CD4-positive, alpha-beta T cell treated with Interleukin-2 at 100 ng/mL for 4 hours (primary cell): Measurements from ENCODE around the gene PODN.

ENCODE experiments used
- DNase-seq: peaks from one replicate; pipeline ENCODE4 v3.0.0-alpha.2; 2020; ENCODE audit warnings: low spot score

The PODN gene

DNA sequence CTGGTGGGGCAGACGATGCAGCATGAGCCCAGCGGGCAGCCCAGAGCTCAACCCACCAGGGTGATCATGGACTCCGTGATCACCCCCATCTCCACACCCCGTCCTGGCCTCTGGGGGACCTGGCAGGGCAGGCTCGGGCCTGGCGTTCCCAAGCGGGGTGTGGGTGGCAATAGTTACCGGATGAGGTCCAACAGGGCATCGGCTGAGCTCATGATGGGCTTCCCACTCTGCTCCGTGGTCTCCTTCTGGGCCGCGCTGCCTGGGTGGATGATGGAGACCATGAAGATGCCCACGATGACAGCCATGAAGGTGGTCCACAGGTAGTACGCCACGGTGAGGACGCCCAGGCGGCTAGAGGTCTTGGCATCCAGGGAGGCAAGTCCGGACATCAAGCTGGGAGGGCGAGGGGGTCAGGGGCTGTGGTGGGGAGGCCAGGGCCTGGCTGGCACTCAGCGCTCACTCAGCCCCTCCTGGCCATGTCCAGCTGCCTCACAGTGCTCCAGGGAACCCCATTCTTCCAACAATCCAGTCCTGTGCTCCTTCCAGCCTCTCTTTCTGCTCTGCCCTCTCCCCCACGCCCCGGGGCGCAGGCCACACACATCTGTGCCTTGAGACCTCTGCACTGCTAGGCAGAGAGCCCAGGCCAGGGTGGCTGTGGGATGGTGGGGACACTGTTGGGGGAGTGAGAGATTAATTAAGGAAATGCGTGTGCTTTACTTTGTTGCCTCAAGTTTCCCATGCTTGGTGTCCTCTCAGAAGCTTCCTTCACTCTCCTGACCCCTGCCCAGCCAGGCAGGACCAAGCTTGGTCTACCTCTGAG is 52.8 kb downstream of the PODN start:
- DNase-seq = no peak

DNA sequence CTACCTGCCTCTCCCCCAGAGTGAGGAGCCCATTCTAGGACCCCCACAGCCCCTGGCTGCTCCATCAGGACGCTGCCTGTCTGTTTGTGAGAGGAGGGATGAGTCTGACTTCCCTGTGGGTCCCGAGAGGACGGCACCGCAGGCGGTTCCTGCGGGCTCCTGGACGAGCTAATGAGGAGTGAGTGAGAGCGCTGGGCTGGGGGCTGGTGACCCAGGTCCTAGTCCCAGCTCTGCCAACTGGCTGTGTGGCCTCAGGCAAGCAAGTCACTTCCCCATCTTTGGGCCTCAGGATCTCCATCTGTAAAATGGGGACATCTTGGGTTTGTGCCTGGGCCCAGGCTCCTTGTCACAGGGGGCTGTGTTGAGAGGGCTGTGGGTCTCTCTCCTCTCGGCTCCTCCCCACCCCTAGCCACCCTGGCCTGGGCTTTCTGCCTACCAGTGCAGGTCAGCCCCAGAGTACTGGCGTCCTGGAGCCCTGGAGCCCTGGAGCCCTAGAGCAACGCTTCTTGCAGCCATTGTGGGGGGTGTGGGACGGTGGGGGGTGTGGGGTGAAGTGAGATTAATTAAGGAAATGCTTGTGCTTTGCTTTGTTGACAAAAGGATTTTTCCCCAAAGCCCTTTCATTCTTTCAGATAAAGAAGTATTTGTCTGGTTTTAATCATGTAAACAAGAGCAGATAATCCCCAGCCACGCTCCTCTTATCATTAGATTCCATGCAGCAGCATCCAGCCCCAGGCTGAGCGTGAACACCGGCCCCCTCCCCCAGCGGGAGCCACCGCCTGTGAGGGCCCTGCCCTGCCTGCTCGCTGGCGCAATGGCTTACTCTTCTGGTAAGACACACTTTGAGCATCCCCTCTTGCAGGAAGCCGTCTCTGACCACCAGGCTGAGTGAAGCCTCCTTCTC is 53.6 kb downstream of the PODN start:
- DNase-seq = no peak

DNA sequence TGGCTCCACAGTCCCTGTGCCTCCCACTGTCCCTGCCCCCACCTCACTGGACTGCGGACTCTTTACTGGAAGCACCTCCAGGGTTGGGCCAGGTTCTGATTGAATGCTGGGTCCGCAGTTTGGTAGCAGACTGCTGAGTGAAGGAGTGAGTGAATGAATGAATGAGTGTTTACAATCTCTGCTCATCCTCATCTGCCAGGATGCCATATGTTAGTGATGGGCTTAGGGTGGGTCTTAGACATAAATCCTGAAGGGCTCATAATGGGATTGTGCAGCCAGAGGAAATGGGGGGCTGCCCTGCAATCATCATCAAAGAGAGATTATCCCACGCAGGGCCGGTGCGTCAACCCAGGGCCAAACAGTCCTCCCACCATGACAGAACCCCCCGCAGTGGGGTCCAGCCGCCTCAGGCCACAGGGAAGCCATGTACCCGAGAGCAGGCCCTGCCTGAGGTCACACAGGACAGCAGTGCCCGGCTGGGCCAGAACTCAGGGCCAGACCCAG is 54.3 kb downstream of the PODN start:
- DNase-seq = no peak

DNA sequence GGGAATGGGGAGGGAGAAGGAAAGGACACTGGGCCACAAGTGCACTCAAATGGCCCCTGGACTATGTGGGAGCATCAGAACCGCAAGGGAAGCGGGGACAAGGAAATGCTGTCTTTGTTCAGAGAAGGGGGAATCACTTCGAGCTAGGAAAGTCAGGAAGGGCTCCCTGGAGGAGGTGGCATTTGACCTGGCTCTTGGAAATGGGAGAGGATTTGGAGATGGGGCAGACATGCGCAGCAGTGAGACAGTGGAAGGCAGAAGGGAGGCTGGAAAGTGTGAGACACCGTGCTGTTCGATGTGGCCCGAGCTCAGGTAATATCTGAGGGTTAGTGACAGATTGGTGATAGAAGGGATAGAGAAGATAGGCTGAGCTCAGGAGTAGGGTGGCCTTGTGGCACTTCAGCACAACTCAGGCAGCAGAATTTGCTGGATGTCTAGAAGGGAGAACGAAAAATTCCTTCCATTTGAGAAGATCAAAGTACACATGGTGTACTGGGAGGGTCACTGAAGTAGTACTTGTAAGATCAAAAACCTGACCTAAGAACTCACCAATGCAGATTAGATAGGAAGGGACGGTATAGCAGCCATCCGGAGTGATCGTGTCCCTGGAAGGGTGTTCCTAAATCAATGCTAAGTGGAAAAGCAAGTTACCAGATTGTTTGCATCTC is 55.1 kb downstream of the PODN start:
- DNase-seq = no peak

DNA sequence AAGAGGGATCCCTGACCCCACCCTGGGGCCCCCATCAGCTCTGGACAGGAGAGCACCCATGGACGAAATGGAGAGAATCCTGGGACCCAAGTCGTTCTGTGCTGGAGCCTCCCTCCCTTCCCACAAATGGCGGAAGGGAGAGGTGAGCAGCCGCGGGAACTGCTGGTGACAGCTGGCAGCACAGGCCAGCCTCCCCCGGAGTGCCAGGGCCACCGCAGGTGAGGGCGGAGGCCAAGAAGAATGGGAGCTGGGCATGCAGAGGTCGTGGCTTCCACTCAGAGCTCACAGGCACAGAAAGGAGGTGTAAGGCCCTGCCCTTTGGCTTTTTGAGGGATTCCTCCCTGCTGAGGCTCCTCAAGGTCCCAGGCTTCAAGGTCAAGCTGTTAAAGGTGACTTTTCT is 55.8 kb downstream of the PODN start:
- no peak for DNase-seq

DNA sequence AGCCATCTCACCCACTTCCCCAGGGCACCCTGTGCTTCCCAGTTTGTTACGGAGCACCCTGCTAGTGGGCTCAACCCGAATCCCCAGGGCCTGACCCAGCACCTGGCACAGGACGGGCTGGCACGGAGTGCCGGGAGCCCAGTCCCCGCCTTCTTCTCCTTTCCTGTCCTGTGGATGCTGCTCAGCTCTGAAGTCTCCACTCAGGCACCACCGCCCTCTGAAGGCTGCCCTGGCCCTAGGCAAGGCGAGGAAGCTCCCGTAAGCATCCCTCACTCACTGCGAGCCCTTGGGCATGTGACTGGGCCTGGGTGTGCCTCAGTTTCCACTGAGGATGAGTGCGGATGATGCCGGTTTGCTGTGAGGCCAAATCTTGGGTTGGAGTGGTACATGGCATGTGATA is 58.6 kb downstream of the PODN start:
- no peak for DNase-seq

DNA sequence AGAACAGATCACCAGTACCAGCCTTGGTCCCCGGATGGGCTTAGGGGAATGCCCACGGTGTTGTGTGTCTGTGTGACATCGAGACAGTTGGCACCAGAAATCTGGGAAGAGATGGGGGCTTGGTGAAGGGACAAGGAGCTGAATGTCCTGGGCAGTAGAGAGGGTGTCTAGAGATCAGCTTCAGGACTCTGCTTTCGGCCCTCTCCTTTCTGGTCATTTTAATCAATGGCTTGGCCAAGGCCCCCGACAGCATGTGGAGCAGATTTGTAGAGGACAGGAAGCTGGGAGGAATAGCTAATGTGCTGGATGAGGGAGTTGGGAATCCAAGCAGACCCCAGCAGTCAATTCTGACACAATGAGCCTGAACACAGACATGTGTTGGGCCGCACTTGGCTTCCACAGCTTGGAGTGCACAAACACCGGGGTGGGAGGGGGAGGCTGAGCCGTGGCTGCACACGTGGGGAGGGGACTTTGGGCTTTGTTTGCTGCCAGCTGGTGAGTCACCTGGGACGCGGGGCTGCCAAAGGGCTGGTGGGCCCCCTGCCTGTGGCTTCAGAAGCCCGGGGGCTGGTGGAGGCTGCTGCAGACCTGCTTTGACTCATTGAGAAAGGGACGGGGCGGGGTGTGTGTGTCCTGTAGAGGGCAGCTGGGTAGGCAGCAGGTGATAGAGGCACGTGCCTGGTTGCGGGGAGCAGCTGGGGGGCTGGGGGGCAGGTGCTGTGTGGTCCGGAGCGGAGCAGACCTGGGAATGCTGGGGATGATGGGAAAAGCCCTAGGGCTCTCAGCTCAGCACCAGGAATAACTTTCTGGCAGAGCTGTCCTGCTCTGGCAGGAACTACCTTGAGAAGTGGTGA is 59.5 kb downstream of the PODN start:
- DNase-seq = no peak

DNA sequence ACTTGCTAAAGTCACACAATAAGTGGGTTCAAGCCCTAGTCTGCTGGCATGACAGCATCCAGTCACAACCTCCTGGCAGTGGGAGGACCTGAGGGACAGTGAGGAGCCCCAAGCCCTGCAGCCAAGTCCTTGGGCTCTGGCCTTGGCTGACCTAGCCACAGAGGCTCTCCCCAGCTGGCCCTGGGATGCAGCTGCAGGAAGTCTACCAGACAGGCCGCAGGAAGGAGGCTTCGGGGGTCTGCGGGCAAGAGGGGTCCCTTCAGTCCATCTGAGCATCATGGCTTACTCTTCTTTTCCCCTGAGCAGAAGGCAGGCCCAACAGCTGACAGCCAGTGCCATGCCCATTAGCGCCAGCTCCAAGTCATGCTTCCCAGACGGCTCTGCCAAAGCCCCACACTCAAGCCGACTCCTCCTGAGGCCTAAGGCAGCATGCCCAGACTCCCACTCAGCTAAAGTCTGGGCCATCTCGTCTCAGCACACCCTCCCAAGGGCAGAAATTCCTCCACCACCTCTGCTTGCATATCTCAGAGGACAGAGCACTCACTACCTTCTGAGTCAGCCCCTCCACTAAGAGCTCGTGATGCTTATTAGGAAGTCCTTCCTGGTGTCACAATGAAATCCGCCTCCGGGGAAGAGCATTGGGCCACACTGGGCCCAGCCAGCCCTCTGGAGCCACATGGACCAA is 60.3 kb downstream of the PODN start:
- DNase-seq = no peak

DNA sequence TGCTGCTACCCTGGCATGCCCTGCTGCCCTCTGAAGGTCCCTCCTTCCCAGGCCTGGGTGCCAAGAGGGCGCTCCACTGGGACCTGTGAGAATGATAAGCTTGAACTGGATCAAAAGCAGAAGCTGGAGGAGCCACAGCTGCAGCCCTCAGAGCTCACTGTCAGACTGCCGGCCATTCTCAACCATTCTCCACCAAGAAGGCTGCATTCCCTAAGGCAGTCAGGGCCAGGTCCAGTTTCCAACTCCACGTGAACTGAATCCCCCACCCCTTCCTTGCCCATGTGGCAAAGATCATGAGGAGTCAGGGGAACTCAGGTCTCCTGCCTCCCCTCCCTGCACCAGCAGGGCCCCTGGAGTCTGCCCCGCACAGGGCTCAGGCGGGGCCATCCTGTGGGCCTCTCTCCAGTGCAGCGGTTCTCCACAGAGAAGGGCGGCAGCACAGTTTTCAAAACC is 61.0 kb downstream of the PODN start:
- no peak for DNase-seq

DNA sequence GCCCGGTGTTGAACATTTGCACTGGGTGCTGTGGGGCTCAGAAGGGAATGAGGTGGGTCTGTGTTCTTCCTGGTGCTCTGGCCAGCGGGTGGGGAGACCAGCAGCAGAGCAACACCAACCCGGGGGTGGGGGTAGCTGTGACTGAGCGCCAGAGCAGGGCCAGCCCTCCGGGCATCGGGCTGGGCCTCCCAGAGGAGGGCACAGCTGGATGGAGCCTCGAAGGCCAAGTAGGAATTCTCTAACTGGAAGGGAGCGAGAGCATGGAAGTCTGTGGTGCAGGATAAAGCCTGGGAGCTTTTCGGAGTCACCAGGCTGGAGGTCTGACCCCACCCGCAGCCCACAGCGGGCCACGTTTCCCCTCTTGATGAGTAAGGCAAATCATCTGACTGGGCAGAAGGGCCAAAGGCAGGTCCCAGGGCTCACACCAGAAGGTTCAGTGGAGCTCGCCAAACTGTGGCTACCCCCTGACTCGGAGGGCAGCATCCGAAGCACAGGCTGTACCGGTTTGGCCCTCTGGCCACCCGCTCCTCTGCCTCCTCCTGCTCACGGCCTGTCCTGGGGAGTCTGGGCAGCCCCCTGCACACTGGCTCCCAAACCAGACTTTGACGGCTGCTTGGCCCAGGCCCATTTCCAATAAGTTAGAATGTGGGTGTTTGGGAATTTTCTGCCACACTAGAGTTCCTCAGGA is 61.6 kb downstream of the PODN start:
- no peak for DNase-seq

DNA sequence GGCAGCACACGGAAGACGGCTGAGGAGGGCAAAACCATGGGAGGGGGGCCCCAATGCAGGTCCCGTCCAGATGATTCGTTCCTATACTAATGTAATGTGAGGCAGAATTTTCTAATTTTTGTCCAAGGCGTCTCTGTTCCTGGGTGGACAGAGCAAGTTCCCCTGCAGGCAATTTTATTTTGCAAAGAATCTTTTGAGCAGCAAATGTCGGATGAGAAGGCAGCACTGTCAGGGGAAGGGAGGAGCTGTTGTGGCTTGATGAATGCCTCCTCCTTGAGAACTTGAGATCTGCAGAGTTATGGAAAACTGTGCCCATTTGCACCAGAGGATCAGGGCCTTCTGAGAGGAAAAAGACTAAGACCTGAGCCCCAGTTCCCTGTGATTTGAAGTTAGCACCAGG is 63.1 kb downstream of the PODN start:
- DNase-seq = no peak

DNA sequence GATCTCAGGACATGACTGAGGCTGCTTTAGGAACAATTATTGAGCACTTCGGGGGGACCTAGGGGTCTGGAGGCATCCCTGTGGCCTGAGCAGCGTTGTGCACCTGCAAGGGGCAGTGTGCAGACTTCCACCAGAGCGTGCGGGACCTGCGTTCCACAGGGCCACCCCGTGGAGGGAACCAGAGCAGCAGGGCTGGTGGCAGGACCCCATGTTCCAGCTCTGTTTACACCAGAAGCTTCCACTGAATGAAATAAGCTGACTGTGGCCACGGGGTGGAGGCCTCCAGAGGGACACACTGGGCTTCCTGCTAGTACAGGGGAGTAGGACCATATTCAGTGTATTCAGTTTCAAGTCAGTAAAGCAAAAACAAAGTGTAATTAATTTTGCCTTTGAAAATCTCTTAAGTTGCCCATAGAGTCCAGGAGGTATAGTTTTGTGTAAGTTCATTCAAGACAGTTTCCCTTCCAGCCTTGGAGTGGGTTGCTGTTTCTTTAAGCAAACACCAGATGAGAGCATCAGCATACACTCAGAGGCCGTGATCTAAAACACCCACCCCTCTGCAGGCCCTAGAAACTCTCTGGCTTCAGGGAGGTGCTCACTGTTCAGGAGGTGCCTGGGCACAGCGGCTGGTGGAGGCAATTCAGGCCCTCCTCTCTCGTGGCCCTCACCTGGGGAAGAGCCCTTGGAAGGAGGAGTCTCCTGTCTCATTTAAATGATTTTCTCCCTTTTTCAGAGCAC is 63.8 kb downstream of the PODN start:
- no peak for DNase-seq

DNA sequence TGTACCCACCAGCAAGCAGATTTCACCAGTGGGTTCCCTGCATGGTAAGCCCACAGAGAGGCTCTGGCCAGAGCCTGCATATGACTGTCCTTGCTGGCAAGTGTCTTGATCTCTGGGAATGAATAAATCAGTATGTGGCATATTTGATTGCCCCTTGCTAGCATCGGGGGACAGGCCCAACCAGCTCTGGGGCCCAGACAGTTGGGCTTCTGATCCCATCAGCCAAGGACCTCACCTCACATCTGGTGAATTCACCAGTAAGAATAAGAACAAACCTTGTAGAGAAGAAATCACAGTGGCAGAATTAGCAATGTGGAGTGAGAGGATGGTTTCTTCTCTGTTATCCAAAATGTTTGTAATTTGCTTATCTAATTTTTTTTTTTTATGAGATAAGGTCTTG is 64.5 kb downstream of the PODN start:
- DNase-seq = no peak

DNA sequence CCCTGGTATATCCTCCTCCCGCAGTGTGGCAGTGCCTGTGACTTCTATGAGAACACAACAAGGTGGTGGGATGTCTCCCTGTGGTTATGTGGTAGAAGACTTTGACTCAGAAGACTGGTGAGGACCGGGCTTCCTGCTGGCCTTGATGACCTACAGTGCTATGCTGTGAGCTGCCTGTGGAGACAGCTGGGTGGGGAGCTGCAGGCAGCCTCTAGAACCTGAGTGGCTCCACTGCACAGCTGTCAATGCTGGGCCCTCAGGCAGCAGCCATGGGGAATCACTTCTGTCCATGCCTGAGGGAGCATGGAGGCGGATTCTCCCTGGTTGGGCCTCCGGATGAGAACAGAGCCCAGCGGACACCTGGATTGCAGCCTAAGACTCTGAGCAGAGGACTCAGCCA is 65.5 kb downstream of the PODN start:
- peak; percentile 37 for DNase-seq

DNA sequence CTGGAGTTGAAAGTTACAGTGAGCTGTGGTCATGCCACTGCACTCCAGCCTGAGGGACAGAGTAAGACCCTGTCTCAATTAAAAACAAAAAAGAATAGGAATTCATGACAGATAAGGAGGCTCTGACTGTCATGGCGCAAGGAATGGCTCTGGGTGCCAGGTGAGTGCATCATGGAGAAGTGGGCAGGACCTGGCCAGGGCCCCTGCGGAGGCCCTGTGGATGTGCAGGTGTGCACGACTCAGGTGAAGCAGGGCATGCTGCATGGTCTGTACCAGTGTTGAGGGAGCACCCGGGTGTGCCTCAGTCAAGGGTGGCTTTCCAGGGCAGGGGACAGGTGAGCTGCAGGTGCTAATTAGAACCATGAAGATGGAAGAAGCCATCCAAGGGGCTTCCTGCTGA is 66.4 kb downstream of the PODN start:
- DNase-seq = no peak

DNA sequence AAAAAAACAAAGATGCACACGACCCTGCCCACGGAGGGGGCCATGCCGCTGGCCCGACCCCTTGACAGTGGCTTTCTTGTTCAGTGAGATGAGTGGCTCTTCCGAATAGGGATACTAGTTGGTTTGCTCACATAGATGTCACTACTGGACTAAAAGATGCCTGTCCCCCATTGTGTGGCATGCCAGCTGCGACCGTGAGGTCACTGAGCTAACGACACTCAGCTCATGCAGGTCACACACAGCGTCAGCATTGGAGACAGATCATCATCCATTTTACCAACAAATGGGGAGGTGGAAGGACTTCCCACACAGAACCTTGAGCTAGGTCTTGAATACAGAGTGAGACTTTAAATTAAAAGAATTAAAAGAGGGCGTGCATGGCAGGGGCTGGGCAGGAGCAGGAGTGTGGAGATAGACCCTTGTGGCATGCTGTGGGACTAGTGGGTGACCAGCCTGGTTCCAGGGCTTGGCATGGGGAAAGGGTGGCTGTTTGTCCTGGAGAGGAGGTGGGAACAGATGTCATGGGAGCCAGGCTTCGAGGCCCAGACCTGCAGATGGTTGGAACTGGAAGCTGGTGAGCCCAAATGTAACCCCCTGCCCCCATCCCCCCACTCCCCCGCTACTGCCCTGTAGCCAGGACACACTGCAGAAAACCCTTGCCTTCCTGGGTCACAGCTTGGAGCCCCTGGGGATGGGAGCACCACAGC is 68.0 kb downstream of the PODN start:
- no peak for DNase-seq

DNA sequence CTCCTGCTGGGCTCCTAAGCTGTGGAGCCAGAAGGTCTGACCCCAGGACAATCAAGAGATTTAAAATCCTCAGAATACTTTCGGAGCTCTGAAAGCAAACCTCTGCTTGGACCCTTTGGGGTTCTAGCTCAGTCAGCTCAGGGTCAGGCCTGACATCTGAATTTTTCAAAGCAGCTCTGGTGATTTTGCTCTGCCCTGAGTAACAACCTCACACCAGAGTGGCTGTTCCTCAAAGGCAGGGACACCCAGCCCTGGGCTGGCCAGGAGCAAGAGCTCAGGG is 68.5 kb downstream of the PODN start:
- DNase-seq = no peak

DNA sequence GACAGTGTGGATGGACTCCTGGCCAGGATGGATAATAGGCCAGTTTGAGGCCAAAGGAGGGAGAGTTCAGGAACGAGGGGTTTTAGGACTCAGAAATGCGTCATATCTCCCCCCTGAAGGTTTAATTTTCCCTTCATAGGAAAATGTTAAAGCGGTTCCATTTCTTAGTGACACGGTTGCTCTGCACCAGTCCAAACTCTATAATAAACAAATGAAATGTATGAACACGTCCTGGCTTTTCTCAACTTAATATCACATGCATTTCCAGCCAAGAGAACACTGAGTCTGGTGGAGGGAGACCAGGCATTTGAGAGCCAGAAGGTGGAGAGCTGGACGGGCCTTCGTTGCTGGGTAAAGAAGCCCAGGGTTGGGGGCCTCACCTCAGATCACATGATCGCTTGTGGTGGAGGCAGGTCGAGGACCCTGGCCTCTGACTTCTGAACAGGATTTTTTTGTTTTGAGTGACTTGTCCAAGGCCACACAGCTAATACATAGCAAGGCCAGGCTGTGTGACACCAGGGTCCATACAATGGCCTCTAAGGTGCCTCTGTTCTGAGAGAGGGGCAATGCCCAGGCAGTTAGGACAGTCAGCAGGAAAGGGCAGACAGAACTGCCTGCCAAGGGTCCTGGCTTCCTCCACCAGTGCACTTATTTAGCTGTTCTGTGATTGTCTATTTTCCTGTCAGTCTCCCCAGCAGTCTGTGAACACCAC is 69.0 kb downstream of the PODN start:
- DNase-seq = no peak

DNA sequence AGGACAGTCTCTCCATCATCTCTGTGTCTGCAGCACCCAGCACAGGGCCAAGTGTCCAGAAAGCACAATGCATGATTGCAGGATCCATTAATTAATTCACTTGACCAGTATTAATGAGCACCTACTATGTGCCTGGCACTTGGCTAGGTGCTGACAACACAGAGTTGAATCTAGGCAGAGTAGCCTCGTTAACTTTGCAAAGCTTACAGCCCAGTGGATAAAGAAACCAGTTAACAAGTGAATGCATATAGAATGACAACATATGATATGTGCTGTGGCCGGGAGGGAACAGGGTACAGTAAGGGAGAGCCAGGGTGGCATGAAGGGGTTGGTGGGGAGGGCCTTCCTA is 69.6 kb downstream of the PODN start:
- no peak for DNase-seq
